H9 (cell line): ENCODE results near the gene SYNE2. TPM values are rescaled to one million over a fixed set of nuclear protein-coding genes. Genes with fewer than 3 reads are reported as not detected.

Experiments used
- DNase-seq: peaks from one replicate; pipeline ENCODE4 v3.0.0-alpha.2; 2017
- H2AFZ ChIP-seq: one replicate; pipeline ENCODE4 v1.6.1; 2013; ENCODE audit warnings: mild to moderate bottlenecking, low read length, control low read depth, moderate library complexity
- H2AK5ac ChIP-seq: 2 replicates; pipeline ENCODE4 v1.6.1; 2013; ENCODE audit warnings: low read length, control low read depth, mixed read lengths; ENCODE audit not compliant: insufficient read length
- H2BK120ac ChIP-seq: one replicate; pipeline ENCODE4 v1.6.1; 2013; ENCODE audit warnings: low read depth, mild to moderate bottlenecking, low read length, control low read depth, inconsistent platforms; ENCODE audit not compliant: poor library complexity, severe bottlenecking
- H2BK12ac ChIP-seq: 2 replicates; pipeline ENCODE4 v1.6.1; 2013; ENCODE audit warnings: low read length, control low read depth, mixed read lengths, low read depth; ENCODE audit not compliant: insufficient read length
- H2BK15ac ChIP-seq: 2 replicates; pipeline ENCODE4 v1.6.1; 2013; ENCODE audit warnings: low read depth, low read length, control low read depth
- H2BK20ac ChIP-seq: one replicate; pipeline ENCODE4 v1.6.1; 2013; ENCODE audit warnings: low read depth, mild to moderate bottlenecking, low read length, control low read depth, inconsistent platforms; ENCODE audit not compliant: poor library complexity, severe bottlenecking
- H2BK5ac ChIP-seq: 2 replicates; pipeline ENCODE4 v1.6.1; 2013; ENCODE audit warnings: low read length, control low read depth, mixed read lengths; ENCODE audit not compliant: insufficient read length
- H3K14ac ChIP-seq: 2 replicates; pipeline ENCODE4 v1.6.1; 2013; ENCODE audit warnings: low read length, control low read depth; ENCODE audit not compliant: insufficient read depth
- H3K18ac ChIP-seq: 2 replicates; pipeline ENCODE4 v1.6.1; 2013; ENCODE audit warnings: low read depth, mild to moderate bottlenecking, mixed read lengths, low read length, control low read depth; ENCODE audit not compliant: insufficient read length
- H3K23ac ChIP-seq: 2 replicates; pipeline ENCODE4 v1.6.1; 2013; ENCODE audit warnings: low read length, control low read depth, mixed read lengths, low read depth; ENCODE audit not compliant: insufficient read length
- H3K23me2 ChIP-seq: 2 replicates; pipeline ENCODE4 v1.6.1; 2013; ENCODE audit warnings: low read depth, mild to moderate bottlenecking, mixed read lengths, low read length, control low read depth; ENCODE audit not compliant: insufficient read length, poor library complexity, severe bottlenecking
- H3K27ac ChIP-seq: 2 replicates; pipeline ENCODE4 v1.5.1; 2013; ENCODE audit warnings: low read length, control low read depth, mixed read lengths, low read depth; ENCODE audit not compliant: insufficient read length
- H3K27me3 ChIP-seq: 2 replicates; pipeline ENCODE4 v1.6.1; 2013; ENCODE audit warnings: low read length, control low read depth, inconsistent platforms; ENCODE audit not compliant: insufficient read depth
- H3K4ac ChIP-seq: 2 replicates; pipeline ENCODE4 v1.6.1; 2013; ENCODE audit warnings: low read depth, mild to moderate bottlenecking, control low read depth, inconsistent platforms, low read length, moderate library complexity
- H3K4me1 ChIP-seq: 2 replicates; pipeline ENCODE4 v1.6.1; 2013; ENCODE audit warnings: low read length, control low read depth, inconsistent platforms; ENCODE audit not compliant: insufficient read depth
- H3K4me2 ChIP-seq: 2 replicates; pipeline ENCODE4 v1.6.1; 2013; ENCODE audit warnings: low read length, control low read depth, mixed read lengths; ENCODE audit not compliant: insufficient read length, insufficient read depth
- H3K56ac ChIP-seq: 2 replicates; pipeline ENCODE4 v1.6.1; 2013; ENCODE audit warnings: low read depth, mild to moderate bottlenecking, mixed read lengths, low read length, control low read depth; ENCODE audit not compliant: insufficient read length
- H3K79me1 ChIP-seq: 2 replicates; pipeline ENCODE4 v1.6.1; 2013; ENCODE audit warnings: low read depth, mild to moderate bottlenecking, moderate library complexity, low read length, control low read depth, inconsistent platforms; ENCODE audit not compliant: insufficient read depth, poor library complexity, severe bottlenecking
- H3K79me2 ChIP-seq: 2 replicates; pipeline ENCODE4 v1.6.1; 2013; ENCODE audit warnings: low read length, control low read depth, inconsistent platforms; ENCODE audit not compliant: insufficient read depth
- H3K9ac ChIP-seq: 2 replicates; pipeline ENCODE4 v1.6.1; 2013; ENCODE audit warnings: low read length, control low read depth, mixed read lengths; ENCODE audit not compliant: insufficient read length; ENCODE audit errors: extremely low read depth
- H3K9me3 ChIP-seq: one replicate; pipeline ENCODE4 v1.6.1; 2013; ENCODE audit warnings: low read depth, low read length, inconsistent platforms; ENCODE audit not compliant: control insufficient read depth
- H3T11ph ChIP-seq: one replicate; pipeline ENCODE4 v1.6.1; 2013; ENCODE audit warnings: mild to moderate bottlenecking, low read length, control low read depth, inconsistent platforms
- H4K20me1 ChIP-seq: one replicate; pipeline ENCODE4 v1.6.1; 2013; ENCODE audit not compliant: control insufficient read depth, insufficient read length, insufficient read depth
- H4K5ac ChIP-seq: 2 replicates; pipeline ENCODE4 v1.6.1; 2013; ENCODE audit warnings: low read depth, mild to moderate bottlenecking, mixed read lengths, low read length, control low read depth; ENCODE audit not compliant: insufficient read length
- H4K8ac ChIP-seq: replicated peaks from 2 replicates; pipeline ENCODE4 v1.6.1; 2013; ENCODE audit warnings: low read length, control low read depth, mixed read lengths, low read depth; ENCODE audit not compliant: insufficient read length
- H4K91ac ChIP-seq: 2 replicates; pipeline ENCODE4 v1.6.1; 2013; ENCODE audit warnings: low read depth, mild to moderate bottlenecking, moderate library complexity, mixed read lengths, low read length, control low read depth; ENCODE audit not compliant: insufficient read length
- H3K27ac Mint-ChIP-seq, 3 experiments: 2 replicates in 2 of 3; 3 replicates in 1 of 3; pipeline ENCODE4 v1.8.0; 2020 to 2021; ENCODE audit warnings: mixed read lengths in 3 of 3, mild to moderate bottlenecking in 1 of 3, moderate library complexity in 1 of 3
- H3K27me3 Mint-ChIP-seq: 2 replicates; pipeline ENCODE4 v1.8.0; 2021; ENCODE audit warnings: low read depth, mild to moderate bottlenecking, moderate library complexity, mixed read lengths
- H3K36me3 Mint-ChIP-seq, 3 experiments: 2 replicates in 2 of 3; 3 replicates in 1 of 3; pipeline ENCODE4 v1.8.0; 2020 to 2021; ENCODE audit warnings: low read depth in 3 of 3, mixed read lengths in 3 of 3; ENCODE audit not compliant: insufficient read depth in 1 of 3
- H3K4me1 Mint-ChIP-seq, 2 experiments: 2 replicates each; pipeline ENCODE4 v1.8.0; 2020; ENCODE audit warnings: mixed read lengths in 2 of 2
- H3K4me3 Mint-ChIP-seq, 2 experiments: 2 replicates in 1 of 2; 3 replicates in 1 of 2; pipeline ENCODE4 v1.8.0; 2020 to 2021; ENCODE audit warnings: mild to moderate bottlenecking in 2 of 2, mixed read lengths in 2 of 2, moderate library complexity in 1 of 2
- H3K9me3 Mint-ChIP-seq, 2 experiments: 2 replicates in 1 of 2; 3 replicates in 1 of 2; pipeline ENCODE4 v1.8.0; 2020; ENCODE audit warnings: mild to moderate bottlenecking in 2 of 2, mixed read lengths in 2 of 2, moderate library complexity in 1 of 2
- WGBS: extraction: QIAGEN DNeasy Blood & Tissue Kit; methylation state at CpG from one replicate; pipeline ENCODE4 v1.1.7; 2013; ENCODE audit warnings: missing lambda C conversion rate, low lambda C conversion rate, mixed read lengths; ENCODE audit not compliant: insufficient read length; ENCODE audit errors: extremely low coverage; 5-methylcytosine and 5-hydroxymethylcytosine counted together
- total RNA-seq: library from RNA; stranded (reverse); gene quantifications from 2 replicates; pipeline ENCODE4 v1.2.1, GENCODE V29; 2021
- TF ChIP-seq, protein P1 (sequence below): fragments of 200-600 bp; sonication (generic); conservative IDR thresholded peaks from 3 replicates; pipeline ENCODE4 v1.8.0; 2021; ENCODE audit warnings: antibody characterized with exemption, mild to moderate bottlenecking

The SYNE2 gene
- total RNA-seq, 1 experiment from 2014 or later, result 43.3 TPM

DNA sequence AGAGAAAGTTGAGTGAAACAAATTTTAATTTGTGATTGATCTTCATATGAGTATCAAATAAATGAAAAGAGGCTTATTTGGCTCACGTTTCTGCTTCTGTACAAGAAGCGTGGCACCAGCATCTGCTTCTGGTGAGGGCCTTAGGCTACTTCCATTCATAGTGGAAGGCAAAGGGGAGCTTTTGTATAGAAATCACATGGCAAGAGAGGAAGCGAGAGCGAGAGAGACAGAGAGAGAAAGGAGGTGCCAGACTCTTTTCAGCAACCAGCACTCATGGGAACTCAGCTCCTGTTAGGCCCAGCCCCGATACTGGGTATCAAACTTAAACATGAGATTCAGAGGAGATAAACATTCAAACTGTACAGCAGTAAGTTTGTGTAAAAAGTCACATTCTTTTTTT lies 121.4 kb downstream of the SYNE2 start:
- H3K79me2 ChIP-seq, result no peaks in the 10 kb centered on the region
- no peaks in the 10 kb centered on the region for H3K27me3 ChIP-seq
- H3K14ac ChIP-seq, result no peak overlapping the region
- H3K27ac ChIP-seq, result no peak overlapping the region
- Mint-ChIP-seq H3K27me3 (no peaks in the 10 kb centered on the region), H3K9me3 (no peaks in the 10 kb centered on the region), H3K27ac (no peak overlapping the region), H3K4me3 (no peak overlapping the region), H3K36me3 (peaks cover 5 to 24% (median 21%) of the 10 kb centered on the region in 3 experiments; a peak in 6 of 7 replicates), H3K4me1 (no peaks in the 10 kb centered on the region)
- no peak overlapping the region for H2AFZ ChIP-seq
- no peak overlapping the region for H4K91ac ChIP-seq
- no peaks in the 10 kb centered on the region for H3K23me2 ChIP-seq
- no peak for DNase-seq
- no peaks in the 10 kb centered on the region for H4K20me1 ChIP-seq
- no peak overlapping the region for H3K18ac ChIP-seq
- H3K9me3 ChIP-seq, result no peaks in the 10 kb centered on the region
- no peak overlapping the region for H4K5ac ChIP-seq
- no peak overlapping the region for H3K4ac ChIP-seq
- WGBS, result no CpG with 5 or more reads among the region's 5 CpGs
- no peaks in the 10 kb centered on the region for H3K79me1 ChIP-seq
- no peak overlapping the region for H2AK5ac ChIP-seq
- no peaks in the 10 kb centered on the region for H3K4me1 ChIP-seq
- no peak overlapping the region for H3K9ac ChIP-seq
- no peak overlapping the region for H3K23ac ChIP-seq
- H3K4me2 ChIP-seq, result no peak overlapping the region
- H2BK15ac ChIP-seq, result no peak overlapping the region
- TF ChIP-seq, protein P1, sequence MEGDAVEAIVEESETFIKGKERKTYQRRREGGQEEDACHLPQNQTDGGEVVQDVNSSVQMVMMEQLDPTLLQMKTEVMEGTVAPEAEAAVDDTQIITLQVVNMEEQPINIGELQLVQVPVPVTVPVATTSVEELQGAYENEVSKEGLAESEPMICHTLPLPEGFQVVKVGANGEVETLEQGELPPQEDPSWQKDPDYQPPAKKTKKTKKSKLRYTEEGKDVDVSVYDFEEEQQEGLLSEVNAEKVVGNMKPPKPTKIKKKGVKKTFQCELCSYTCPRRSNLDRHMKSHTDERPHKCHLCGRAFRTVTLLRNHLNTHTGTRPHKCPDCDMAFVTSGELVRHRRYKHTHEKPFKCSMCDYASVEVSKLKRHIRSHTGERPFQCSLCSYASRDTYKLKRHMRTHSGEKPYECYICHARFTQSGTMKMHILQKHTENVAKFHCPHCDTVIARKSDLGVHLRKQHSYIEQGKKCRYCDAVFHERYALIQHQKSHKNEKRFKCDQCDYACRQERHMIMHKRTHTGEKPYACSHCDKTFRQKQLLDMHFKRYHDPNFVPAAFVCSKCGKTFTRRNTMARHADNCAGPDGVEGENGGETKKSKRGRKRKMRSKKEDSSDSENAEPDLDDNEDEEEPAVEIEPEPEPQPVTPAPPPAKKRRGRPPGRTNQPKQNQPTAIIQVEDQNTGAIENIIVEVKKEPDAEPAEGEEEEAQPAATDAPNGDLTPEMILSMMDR, result no peak
- no peak overlapping the region for H2BK120ac ChIP-seq
- H2BK12ac ChIP-seq, result no peak overlapping the region
- H4K8ac ChIP-seq, result no peak overlapping the region
- no peak overlapping the region for H3T11ph ChIP-seq
- no peak overlapping the region for H3K56ac ChIP-seq
- no peak overlapping the region for H2BK20ac ChIP-seq
- no peak overlapping the region for H2BK5ac ChIP-seq
